ENCODE results near the gene TNPO3.
"Not testable (repeated sequence)": the region's sequence is repeated elsewhere in the genome, so short reads cannot be mapped to it uniquely, and the experiment has no call there.

TNPO3 gene

GRCh38 chr7:129067943-129068548 lies 13.1 kb upstream of the TNPO3 start:
- no peak for FAIRE-seq

- not testable (repeated sequence) for FAIRE-seq
These were observed 12.2 kb upstream of the TNPO3 start for GRCh38 chr7:129067132-129067561.

GRCh38 chr7:129066290-129067131 lies 11.6 kb upstream of the TNPO3 start:
- no peak for FAIRE-seq

GRCh38 chr7:129055861-129056464 lies 1.1 kb upstream of the TNPO3 start:
- no peak for FAIRE-seq

GRCh38 chr7:129055294-129055816 lies 444 bp upstream of the TNPO3 start:
- no peak for FAIRE-seq

DNA sequence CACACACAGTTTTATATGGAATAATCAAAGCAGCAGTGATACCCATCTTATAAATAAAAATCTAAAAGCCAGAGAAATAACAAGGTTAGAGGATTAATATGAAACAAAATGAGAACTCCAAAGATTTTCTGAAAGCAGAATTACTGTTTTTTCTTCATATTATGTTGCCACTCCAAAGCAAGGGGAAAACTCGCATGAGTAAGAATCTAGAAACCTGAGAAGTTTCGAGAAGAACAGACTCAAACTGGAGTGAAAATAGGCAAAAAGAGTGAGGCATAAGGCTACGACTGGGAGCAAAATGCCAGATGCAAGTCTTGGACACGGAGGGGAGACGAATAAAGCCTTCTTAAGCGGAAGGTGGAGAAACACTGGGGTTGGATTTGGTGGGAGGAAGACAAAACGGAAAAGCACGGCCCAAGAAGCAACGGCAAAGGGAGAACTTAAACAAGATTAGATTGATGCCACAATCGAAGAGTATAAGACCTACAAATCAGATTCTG lies 923 bp downstream of the TNPO3 start:
- FAIRE-seq, result no peak

- no peak for FAIRE-seq
These were observed 2.5 kb downstream of the TNPO3 start for GRCh38 chr7:129052441-129052840.

DNA sequence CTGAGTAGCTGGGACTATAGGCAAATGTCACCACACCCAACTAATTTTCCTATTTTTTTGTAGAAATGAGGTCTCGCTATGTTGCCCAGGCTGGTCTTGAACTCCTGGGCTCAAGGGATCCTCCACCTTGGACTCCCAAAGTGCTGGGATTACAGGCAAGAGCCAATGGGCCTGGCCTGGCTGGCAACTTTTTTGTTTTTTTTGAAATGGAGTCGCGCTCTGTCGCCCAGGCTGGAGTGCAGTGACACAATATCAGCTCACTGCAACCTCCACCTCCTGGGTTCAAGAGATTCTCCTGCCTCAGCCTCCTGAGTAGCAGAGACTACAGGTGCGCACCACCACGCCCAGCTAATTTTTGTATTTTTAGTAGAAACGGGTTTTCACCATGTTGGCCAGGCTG lies 3.5 kb downstream of the TNPO3 start:
- FAIRE-seq, result not testable (repeated sequence)

GRCh38 chr7:129047761-129048160 lies 7.2 kb downstream of the TNPO3 start:
- no peak for FAIRE-seq

DNA sequence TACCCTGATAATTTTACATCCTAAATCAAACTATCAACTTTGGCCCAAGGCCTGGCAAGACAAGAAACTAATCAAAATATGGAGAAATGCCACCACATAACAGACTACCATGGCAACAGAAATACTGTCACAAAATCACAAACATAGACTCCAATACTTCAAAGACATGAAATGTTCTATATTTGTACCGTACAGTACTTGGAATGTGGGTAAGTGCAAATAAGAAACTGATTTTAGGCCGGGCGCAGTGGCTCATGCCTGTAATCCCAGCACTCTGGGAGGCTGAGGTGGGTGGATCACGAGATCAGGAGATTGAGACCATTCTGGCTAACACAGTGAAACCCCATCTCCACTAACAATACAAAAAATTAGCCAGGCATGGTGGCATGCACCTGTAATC lies 9.2 kb downstream of the TNPO3 start:
- FAIRE-seq, result no peak

GRCh38 chr7:129043012-129043411 lies 11.9 kb downstream of the TNPO3 start:
- no peak for FAIRE-seq

DNA sequence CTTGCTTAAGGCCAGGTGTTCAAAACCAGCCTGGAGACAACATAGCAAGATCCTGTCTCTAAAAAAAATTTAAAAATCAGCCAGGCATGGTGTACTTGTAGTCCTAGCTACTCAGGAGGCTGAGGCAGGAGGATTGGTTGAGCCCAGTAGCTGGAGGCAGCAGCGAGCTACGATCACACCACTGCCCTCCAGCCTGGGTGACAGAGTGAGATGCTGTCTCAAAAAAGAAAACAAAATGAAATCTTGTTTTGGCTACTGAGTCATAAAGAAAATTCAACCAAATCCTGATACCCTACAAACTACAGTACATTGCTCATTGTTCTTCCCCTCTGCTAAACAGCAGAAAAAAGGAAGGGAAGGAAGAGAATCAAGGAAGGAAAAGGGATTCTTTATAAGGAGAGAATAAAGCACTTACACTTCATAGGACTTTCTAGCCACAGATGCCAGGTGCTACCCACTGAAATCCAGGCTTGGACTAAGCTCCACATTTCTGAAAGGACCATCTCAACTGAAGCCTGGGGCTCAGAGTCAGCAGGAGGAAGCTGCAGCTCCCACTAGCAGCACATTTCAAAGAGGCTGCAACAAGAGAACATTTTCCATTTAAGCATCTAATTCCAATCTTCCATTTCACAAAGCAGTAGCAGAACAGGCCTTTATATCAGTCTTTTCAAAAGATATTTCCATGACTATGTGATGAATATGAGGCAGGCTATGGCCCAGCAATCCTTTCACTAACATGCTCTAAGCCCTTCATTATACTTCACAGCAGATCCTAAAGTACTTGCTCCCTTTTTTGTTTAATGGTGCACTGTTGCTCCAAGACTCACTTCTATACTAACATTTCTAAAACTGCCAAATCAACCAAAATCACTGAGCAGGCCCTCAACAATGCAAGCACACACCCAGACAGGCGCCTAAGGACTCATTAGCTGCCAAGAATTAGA lies 13.5 kb downstream of the TNPO3 start:
- FAIRE-seq, result no peak

GRCh38 chr7:129038468-129038867 lies 16.4 kb downstream of the TNPO3 start:
- not testable (repeated sequence) for FAIRE-seq

DNA sequence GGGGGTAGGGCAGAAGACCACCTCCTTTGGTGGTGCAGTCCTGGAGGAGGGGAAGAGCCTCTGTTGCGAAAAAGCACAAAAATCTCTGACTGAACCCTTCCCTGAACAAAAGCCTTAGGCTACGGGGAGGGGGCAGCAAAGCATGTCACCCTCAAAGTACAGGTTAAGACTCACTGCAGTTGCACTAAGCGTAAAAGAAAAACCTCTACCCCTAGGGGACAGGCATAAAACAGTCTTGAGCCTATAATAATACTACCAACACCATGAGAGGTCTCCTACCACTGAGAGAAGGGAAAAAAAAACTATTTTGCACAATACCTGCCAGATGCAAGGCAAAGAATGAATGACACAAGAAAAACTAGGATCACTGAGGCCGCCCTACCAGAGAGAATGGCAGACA lies 17.3 kb downstream of the TNPO3 start:
- no peak for FAIRE-seq

GRCh38 chr7:129032017-129032416 lies 22.9 kb downstream of the TNPO3 start:
- FAIRE-seq, result no peak

GRCh38 chr7:129030440-129030839 lies 24.5 kb downstream of the TNPO3 start:
- FAIRE-seq, result peak; percentile 27

DNA sequence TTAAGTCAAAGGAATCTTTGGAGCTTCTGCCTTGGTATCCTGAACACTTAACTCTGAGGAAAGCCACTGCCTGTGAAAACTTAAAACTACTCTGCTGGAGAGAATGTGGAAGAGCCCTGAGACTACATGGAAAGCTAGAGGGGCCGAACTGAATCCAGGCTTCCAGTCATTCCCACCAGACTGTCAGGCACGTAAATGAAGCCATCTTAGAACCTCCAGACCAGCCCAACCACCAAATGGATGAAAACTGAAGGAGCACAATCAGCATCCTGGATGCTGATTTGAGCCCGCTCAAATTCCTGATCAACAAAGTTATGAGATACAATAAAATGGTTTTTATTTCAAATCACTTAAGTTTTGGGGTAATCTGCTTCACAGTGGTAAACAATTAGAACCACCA lies 30.8 kb downstream of the TNPO3 start:
- FAIRE-seq, result no peak

DNA sequence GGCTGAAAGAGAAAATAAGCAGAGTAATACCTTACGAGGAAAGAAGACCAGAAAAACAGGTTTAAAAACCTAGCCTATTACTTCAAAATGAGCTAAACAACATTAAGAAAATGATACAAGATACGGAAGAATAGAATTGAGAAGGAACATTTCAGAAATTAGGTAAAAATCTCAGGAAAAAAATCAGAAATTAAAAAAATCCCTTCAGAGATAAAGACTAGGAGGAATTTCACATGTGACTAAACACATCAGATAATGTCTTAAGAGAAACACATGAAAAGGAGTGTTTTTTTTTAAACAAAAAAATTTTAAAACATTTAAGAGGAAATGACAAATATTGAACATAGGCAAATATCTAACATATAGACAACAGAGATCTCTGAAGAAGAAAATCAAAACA lies 33.3 kb downstream of the TNPO3 start:
- FAIRE-seq, result no peak

GRCh38 chr7:129017933-129018538 lies 36.9 kb downstream of the TNPO3 start:
- FAIRE-seq, result peak; percentile 9

DNA sequence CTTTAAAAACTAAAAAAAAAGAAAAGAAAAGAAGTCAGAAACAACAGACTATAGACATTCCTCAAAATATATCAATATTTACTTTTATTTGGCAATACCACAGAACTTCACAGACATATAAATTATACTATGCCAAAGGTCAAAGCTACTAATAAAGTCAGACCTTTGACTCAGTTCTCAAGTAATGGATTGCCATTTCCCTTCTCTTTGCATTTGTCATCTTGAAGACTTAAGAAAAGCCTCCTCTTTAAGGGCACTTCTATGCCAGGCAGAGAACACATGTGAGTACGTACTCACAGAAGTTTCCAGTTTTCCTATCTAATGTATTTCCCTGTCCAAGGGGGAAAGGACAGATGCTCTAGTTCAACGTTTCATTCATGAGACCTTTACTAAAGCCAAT lies 37.6 kb downstream of the TNPO3 start:
- FAIRE-seq, result no peak

DNA sequence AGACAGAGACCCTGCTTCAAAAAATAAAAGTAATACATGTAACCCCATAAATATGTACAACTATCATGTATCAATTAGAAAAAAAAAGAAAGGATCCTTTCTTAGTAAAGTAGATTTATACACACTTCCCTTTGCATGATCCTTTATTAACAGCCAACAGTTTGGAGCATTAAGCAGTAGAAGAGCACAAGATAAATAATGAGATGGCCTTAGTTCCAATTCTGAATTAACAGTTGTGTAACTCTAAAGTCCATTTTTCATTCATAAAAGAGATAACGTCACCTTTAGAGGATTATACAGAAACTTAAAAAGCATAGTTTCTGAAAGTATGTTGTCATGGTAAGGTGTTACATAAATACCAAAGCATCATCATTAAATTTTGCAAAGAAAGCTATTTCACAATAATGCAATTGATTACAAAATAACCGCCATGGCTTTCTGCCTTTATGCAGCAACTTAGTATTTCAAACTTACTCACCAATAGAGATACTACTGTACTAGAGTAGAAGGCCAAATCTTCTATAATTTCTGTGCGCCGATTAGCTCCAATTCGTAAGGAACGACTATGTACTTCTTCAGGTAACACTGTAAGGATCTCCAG lies 40.3 kb downstream of the TNPO3 start:
- no peak for FAIRE-seq
